ENCODE results near the gene FANCF.

The FANCF gene

GRCh38 chr11:22581354-22582150 is 44.1 kb downstream of the FANCF start:
- Mint-ChIP-seq H3K27ac (no peak overlapping the region), H3K9me3 (no peaks in the 10 kb centered on the region), H3K27me3 (no peaks in the 10 kb centered on the region), H3K36me3 (ENCODE audit: low read depth) (no peaks in the 10 kb centered on the region), H3K4me3 (no peak overlapping the region), H3K4me1 (no peaks in the 10 kb centered on the region)
- no peak for ATAC-seq
- no peak for DNase-seq

- H3K4me1 Mint-ChIP-seq = no peaks in the 10 kb centered on the region
- DNase-seq = no peak
- no peaks in the 10 kb centered on the region for H3K36me3 Mint-ChIP-seq (ENCODE audit: low read depth)
- ATAC-seq = no peak
- no peaks in the 10 kb centered on the region for H3K9me3 Mint-ChIP-seq
- no peak overlapping the region for H3K27ac Mint-ChIP-seq
- H3K4me3 Mint-ChIP-seq = no peak overlapping the region
- peaks cover 2% of the 10 kb centered on the region for H3K27me3 Mint-ChIP-seq
These were observed 47.8 kb downstream of the FANCF start for GRCh38 chr11:22577854-22578253.

Data from activated naive CD8-positive, alpha-beta T cell treated with anti-CD3 and anti-CD28 coated beads, Interleukin-2, amount 50 U/mL, for 24 hours (primary cell).